ENCODE data around the gene MCRS1.
"Not testable (repeated sequence)": the region's sequence is repeated elsewhere in the genome, so short reads cannot be mapped to it uniquely, and the experiment has no call there.

Gene MCRS1

DNA sequence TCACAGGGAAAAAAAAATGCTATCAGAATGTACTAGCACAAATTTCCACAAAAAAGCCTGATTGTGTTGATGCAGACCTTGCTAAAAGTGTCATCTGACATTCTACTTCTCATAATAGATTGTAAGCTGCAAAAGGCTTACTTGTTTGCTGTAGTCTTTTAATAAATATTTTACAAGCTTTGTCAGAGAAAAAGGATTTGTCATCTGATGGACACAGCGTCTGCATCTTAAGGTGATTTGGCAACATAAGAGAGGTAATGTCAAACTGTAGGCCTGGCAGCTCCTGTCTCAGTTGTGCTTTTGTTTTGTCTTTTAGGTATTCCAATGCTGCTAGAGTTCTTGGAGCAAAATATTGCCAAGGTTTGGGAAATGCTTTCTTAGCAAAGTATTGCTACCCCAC, 55.4 kb downstream of the MCRS1 start:
- no peak for DNase-seq

- no peak for DNase-seq
Observed at GRCh38 chr12:49511410-49511809, 56.5 kb downstream of the MCRS1 start.

DNA sequence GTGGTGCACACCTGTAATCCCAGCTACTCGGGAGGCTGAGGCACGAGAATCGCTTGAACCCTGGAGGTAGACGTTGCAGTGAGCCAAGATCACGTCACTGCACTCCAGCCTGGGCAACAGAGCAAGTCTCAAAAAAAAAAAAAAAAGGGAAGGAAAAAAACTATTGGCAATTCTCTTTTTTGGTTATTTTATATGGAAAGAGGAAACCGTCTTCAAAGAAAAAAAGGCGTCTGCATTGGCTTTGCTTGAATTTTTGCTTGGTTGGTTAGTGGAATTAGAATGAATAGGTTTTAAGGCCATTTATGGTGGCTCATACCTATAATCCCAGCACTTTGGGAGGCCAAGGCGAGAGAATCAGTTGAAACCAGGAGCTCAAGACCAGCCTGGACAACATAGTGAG, 58.3 kb downstream of the MCRS1 start:
- DNase-seq: not testable (repeated sequence)

All from KG1 (cell line).